ENCODE results near the gene FITM2. TPM values are rescaled to one million over a fixed set of nuclear protein-coding genes. Genes with fewer than 3 reads are reported as not detected.
"Not testable (repeated sequence)": the region's sequence is repeated elsewhere in the genome, so short reads cannot be mapped to it uniquely, and the experiment has no call there.

Gene FITM2
- total RNA-seq, 4 donors from 2014 or later = 7.6 to 10.1 (median 8.7) TPM

DNA sequence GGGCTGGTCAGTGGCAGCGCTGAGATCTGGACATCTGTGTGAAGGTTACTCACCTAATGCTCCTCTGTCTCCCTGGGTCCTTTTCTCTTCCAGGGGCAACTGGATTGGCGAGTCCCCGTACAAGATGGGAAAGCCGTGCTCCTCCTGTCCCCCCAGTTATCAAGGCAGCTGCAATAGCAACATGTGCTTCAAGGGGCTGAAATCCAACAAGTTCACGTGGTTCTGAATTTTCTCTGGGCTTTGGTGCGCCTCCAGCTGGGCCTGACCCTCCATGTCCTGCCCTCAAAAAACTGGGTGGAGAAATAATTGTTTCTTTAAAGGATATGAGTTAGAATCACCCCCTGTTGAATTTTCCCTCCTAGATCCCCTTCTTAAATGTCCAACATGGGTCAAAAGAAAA lies 39.6 kb upstream of the FITM2 start:
- H3K27ac ChIP-seq = no peak overlapping the region
- peaks cover 0 to 2% (median 0%) of the 10 kb centered on the region in 3 donors for H3K27me3 ChIP-seq
- TF ChIP-seq, protein P1, sequence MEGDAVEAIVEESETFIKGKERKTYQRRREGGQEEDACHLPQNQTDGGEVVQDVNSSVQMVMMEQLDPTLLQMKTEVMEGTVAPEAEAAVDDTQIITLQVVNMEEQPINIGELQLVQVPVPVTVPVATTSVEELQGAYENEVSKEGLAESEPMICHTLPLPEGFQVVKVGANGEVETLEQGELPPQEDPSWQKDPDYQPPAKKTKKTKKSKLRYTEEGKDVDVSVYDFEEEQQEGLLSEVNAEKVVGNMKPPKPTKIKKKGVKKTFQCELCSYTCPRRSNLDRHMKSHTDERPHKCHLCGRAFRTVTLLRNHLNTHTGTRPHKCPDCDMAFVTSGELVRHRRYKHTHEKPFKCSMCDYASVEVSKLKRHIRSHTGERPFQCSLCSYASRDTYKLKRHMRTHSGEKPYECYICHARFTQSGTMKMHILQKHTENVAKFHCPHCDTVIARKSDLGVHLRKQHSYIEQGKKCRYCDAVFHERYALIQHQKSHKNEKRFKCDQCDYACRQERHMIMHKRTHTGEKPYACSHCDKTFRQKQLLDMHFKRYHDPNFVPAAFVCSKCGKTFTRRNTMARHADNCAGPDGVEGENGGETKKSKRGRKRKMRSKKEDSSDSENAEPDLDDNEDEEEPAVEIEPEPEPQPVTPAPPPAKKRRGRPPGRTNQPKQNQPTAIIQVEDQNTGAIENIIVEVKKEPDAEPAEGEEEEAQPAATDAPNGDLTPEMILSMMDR (IDR thresholded peaks at IDR 0.05 in 4 of 5, conservative IDR thresholded peaks at IDR 0.05 in 1 of 5) = no peak
- no peak for TF ChIP-seq POLR2A (IDR thresholded peaks at IDR 0.05)
- intact Hi-C loops (cut with DNase I; ENCODE audit: low total_unique reads) (no loop called here), in situ Hi-C loops (cut with MboI; ENCODE audit: low sequenced_read_pairs in 4 of 4) (no loop called here)
- H3K9me3 ChIP-seq = no peaks in the 10 kb centered on the region
- ATAC-seq (no peak), DNase-seq (no peak)
- no peaks in the 10 kb centered on the region for H3K4me1 ChIP-seq
- H3K36me3 ChIP-seq = no peaks in the 10 kb centered on the region
- H3K4me3 ChIP-seq = no peak overlapping the region

DNA sequence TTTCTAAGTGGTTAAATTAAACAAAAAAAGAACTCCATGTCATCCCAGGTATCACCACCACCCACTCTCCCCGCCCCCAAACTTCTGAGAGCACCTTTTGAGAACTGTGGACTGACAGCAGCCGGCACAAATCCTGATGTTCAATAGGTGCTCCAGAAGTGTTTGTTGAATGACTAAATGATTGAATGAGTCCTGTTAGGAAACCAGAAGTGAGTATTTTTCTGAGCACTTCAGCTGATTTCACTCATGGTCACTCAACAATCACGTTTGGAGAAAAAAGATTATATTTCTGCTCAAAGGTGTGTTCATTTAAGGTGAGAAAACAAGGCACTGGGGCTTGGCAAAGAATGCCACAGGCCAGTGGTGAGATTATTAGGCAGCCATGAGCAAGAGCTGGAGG lies 38.3 kb upstream of the FITM2 start:
- no peak overlapping the region for H3K4me3 ChIP-seq
- no peak for ATAC-seq
- H3K27me3 ChIP-seq = peaks cover 0 to 2% (median 0%) of the 10 kb centered on the region in 3 donors
- in situ Hi-C loops (cut with MboI; ENCODE audit: low sequenced_read_pairs in 4 of 4) (no loop called here), intact Hi-C loops (cut with DNase I; ENCODE audit: low total_unique reads) (no loop called here)
- no peak for DNase-seq
- no peak overlapping the region for H3K27ac ChIP-seq
- no peaks in the 10 kb centered on the region for H3K4me1 ChIP-seq
- no peaks in the 10 kb centered on the region for H3K9me3 ChIP-seq
- no peak for TF ChIP-seq POLR2A (IDR thresholded peaks at IDR 0.05)
- TF ChIP-seq, protein P1 (IDR thresholded peaks at IDR 0.05 in 4 of 5, conservative IDR thresholded peaks at IDR 0.05 in 1 of 5) = no peak
- no peaks in the 10 kb centered on the region for H3K36me3 ChIP-seq

DNA sequence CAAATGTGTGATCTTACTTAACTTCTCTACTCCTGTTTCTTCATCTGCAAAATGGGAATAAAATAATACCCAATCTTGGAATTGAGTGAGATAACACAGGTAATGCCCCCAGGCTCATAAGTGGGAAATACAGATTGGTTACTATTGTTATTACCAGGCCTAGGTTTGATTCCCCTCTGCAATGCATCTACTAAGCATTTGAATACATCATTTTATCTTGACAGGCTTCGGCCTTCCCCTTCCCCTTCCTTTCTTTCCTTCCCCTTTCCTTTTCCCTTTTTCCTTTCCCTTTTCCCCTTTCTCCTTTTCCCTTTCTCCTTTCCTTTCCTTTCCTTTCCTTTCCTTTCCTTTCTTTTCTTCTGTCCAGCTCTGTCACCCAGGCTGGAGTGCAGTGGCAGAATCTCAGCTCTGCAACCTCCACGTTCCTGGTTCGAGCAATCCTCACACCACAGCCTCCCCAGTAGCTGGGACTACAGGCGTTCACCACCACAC lies 37.2 kb upstream of the FITM2 start:
- intact Hi-C loops (cut with DNase I; ENCODE audit: low total_unique reads) = no loop called here
- ATAC-seq (no peak), DNase-seq (no peak)
- H3K27me3 ChIP-seq = no peaks in the 10 kb centered on the region
- TF ChIP-seq POLR2A (IDR thresholded peaks at IDR 0.05) = no peak
- TF ChIP-seq, protein P1 (IDR thresholded peaks at IDR 0.05 in 4 of 5, conservative IDR thresholded peaks at IDR 0.05 in 1 of 5) = no peak
- no peaks in the 10 kb centered on the region for H3K9me3 ChIP-seq
- in situ Hi-C loops (cut with MboI; ENCODE audit: low sequenced_read_pairs in 4 of 4) = no loop called here
- no peaks in the 10 kb centered on the region for H3K36me3 ChIP-seq
- H3K27ac ChIP-seq = no peak overlapping the region
- H3K4me1 ChIP-seq = no peaks in the 10 kb centered on the region
- no peak overlapping the region for H3K4me3 ChIP-seq

DNA sequence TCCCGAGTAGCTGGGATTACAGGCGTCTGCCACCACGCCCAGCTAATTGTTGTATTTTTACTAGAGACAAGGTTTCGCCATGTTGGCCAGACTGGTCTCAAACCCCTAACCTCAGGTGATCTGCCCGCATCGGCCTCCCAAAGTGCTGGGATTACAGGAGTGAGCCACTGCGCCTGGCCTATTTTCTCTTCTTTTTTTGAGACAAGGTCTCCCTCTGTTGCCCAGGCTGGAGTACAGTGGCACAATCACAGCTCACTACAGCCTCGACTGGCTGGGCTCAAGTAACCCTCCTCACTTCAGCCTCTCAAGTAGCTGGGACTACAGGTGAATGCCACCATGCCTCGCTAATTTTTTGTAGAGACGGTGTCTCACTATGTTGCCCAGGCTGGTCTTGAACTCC lies 34.9 kb upstream of the FITM2 start:
- H3K4me3 ChIP-seq; H3K36me3 ChIP-seq; intact Hi-C loops (cut with DNase I; ENCODE audit: low total_unique reads); H3K27ac ChIP-seq; H3K27me3 ChIP-seq; in situ Hi-C loops (cut with MboI; ENCODE audit: low sequenced_read_pairs in 4 of 4); H3K9me3 ChIP-seq; DNase-seq; ATAC-seq; H3K4me1 ChIP-seq: not testable (repeated sequence)

DNA sequence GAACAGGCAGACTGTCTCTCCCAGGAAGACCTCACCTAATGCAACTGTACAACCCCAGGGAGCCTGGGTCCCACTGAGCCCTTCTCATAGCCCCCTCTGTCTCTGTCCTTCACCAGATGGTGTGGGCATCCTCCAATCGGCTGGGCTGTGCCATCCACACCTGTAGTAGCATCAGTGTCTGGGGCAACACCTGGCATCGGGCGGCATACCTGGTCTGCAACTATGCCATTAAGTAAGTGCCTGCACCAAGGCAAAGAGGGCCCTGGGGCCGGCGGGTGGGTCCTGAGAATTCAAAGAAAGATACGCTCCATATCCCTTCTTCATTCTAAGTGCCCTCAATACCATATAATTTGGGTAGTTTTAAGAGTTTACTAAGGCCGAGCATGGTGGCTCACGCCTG lies 34.1 kb upstream of the FITM2 start:
- no peak overlapping the region for H3K4me3 ChIP-seq
- DNase-seq (no peak), ATAC-seq (no peak)
- no peaks in the 10 kb centered on the region for H3K27me3 ChIP-seq
- intact Hi-C loops (cut with DNase I; ENCODE audit: low total_unique reads) = no loop called here
- TF ChIP-seq POLR2A (IDR thresholded peaks at IDR 0.05) = no peak
- H3K9me3 ChIP-seq = no peaks in the 10 kb centered on the region
- H3K27ac ChIP-seq = no peak overlapping the region
- H3K36me3 ChIP-seq = no peaks in the 10 kb centered on the region
- H3K4me1 ChIP-seq = no peaks in the 10 kb centered on the region
- in situ Hi-C loops (cut with MboI; ENCODE audit: low sequenced_read_pairs in 4 of 4) = no loop called here

DNA sequence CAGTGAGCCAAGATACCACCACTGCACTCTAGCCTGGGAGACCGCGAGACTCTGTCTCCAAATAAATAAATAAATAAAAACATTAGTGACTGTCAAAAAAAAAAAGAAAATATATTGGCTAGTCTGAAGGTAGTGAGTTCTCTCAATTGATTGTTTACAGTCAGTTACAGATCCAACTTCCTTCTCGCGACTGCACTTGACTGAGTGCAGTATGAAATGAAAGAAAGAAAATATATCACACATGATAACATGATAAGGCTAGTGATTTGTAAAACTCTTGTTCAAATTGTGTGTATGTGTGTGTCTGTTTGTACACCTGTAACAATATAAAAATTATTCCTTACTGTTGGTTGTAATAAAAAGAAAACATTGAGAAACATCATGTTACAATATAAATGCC lies 33.7 kb upstream of the FITM2 start:
- no peaks in the 10 kb centered on the region for H3K4me1 ChIP-seq
- H3K27me3 ChIP-seq = no peaks in the 10 kb centered on the region
- H3K27ac ChIP-seq = no peak overlapping the region
- DNase-seq (no peak), ATAC-seq (no peak)
- TF ChIP-seq, protein P1 (IDR thresholded peaks at IDR 0.05 in 4 of 5, conservative IDR thresholded peaks at IDR 0.05 in 1 of 5) = no peak
- no peak for TF ChIP-seq POLR2A (IDR thresholded peaks at IDR 0.05)
- no peaks in the 10 kb centered on the region for H3K36me3 ChIP-seq
- in situ Hi-C loops (cut with MboI; ENCODE audit: low sequenced_read_pairs in 4 of 4) = no loop called here
- intact Hi-C loops (cut with DNase I; ENCODE audit: low total_unique reads) = no loop called here
- no peak overlapping the region for H3K4me3 ChIP-seq
- no peaks in the 10 kb centered on the region for H3K9me3 ChIP-seq
